Lower leg skin (tissue), 4 donors: ENCODE results near the gene GBF1. TPM values are rescaled to one million over a fixed set of nuclear protein-coding genes. Genes with fewer than 3 reads are reported as not detected.

ENCODE experiments used
- DNase-seq, 2 donors: peaks; one replicate each; pipeline ENCODE4 v3.0.0-alpha.2; 2019; ENCODE audit warnings: low spot score in 2 of 2
- H3K4me3 ChIP-seq: fragments of 200-600 bp; sonication (generic); 2 replicates; pipeline ENCODE4 v1.5.1; 2017; ENCODE audit warnings: mild to moderate bottlenecking, low read depth; ENCODE audit not compliant: poor library complexity, severe bottlenecking
- POLR2A ChIP-seq, 2 donors: fragments of 450-650 bp; IDR thresholded peaks; one replicate each; pipeline ENCODE4 v1.6.1; 2016 to 2017; ENCODE audit warnings: antibody characterized with exemption in 2 of 2, mild to moderate bottlenecking in 1 of 2, moderate library complexity in 1 of 2
- WGBS, 2 donors: methylation state at CpG; one replicate each; pipeline ENCODE4 v1.1.5; 2018; 5-methylcytosine and 5-hydroxymethylcytosine counted together
- intact Hi-C: fragments of 100-400 bp; cut with DNase I; formaldehyde crosslinking; loops from one replicate; pipeline ENCODE4 v1.15.0; 2023; ENCODE audit warnings: low total_unique reads
- total RNA-seq, 4 donors: library from RNA; depleted of rRNA; stranded (reverse); fragments of >200 nt; gene quantifications; one replicate each; pipeline ENCODE4 v1.1.0, GENCODE V29; 2016
- TF ChIP-seq, protein P1 (sequence below), 3 donors: fragments of 450-650 bp; IDR thresholded peaks; one replicate each; pipeline ENCODE4 v1.5.1; 2016; ENCODE audit warnings: antibody characterized with exemption in 3 of 3, mild to moderate bottlenecking in 3 of 3, moderate library complexity in 2 of 3

Gene GBF1
- total RNA-seq, 4 donors from 2014 or later, result 30.1 to 42.6 (median 39.1) TPM

- intact Hi-C loops, result no loop called here
- TF ChIP-seq, protein P1, sequence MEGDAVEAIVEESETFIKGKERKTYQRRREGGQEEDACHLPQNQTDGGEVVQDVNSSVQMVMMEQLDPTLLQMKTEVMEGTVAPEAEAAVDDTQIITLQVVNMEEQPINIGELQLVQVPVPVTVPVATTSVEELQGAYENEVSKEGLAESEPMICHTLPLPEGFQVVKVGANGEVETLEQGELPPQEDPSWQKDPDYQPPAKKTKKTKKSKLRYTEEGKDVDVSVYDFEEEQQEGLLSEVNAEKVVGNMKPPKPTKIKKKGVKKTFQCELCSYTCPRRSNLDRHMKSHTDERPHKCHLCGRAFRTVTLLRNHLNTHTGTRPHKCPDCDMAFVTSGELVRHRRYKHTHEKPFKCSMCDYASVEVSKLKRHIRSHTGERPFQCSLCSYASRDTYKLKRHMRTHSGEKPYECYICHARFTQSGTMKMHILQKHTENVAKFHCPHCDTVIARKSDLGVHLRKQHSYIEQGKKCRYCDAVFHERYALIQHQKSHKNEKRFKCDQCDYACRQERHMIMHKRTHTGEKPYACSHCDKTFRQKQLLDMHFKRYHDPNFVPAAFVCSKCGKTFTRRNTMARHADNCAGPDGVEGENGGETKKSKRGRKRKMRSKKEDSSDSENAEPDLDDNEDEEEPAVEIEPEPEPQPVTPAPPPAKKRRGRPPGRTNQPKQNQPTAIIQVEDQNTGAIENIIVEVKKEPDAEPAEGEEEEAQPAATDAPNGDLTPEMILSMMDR (IDR thresholded peaks at IDR 0.05), result no peak
- TF ChIP-seq POLR2A (IDR thresholded peaks at IDR 0.05), result no peak
- no peak for DNase-seq
- 95 to 96% methylated on average over 3 of the region's 3 CpGs for WGBS, 2 donors
- no peak overlapping the region for H3K4me3 ChIP-seq
Observed at GRCh38 chr10:102266670-102267069, 21.3 kb downstream of the GBF1 start.

DNA sequence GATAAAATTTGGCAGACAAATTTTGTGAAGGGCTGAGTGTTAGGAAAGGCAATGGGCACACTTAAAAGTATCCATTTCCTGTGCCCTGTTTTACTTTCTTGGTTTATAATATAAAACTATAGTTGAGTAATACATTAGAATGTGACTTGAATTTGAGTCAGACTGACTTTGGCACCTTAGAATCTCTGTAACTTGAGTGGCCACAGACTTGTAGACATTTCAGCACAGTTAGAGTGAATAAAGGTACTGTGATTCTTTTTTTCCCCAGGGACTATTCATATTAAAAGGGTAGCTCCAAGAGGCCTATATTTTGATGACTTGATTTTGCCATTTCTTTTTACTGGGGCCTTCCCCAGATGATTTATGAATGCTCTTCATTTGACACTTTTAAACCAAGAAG is 22.4 kb downstream of the GBF1 start:
- DNase-seq, result no peak
- intact Hi-C loops, result no loop called here
- H3K4me3 ChIP-seq, result no peak overlapping the region
- TF ChIP-seq, protein P1 (IDR thresholded peaks at IDR 0.05), result no peak
- TF ChIP-seq POLR2A (IDR thresholded peaks at IDR 0.05), result no peak

- DNase-seq, result no peak
- H3K4me3 ChIP-seq, result no peak overlapping the region
- intact Hi-C loops, result no loop called here
- TF ChIP-seq, protein P1 (IDR thresholded peaks at IDR 0.05), result no peak
- no peak for TF ChIP-seq POLR2A (IDR thresholded peaks at IDR 0.05)
Observed at GRCh38 chr10:102268375-102268888, 23.1 kb downstream of the GBF1 start.

DNA sequence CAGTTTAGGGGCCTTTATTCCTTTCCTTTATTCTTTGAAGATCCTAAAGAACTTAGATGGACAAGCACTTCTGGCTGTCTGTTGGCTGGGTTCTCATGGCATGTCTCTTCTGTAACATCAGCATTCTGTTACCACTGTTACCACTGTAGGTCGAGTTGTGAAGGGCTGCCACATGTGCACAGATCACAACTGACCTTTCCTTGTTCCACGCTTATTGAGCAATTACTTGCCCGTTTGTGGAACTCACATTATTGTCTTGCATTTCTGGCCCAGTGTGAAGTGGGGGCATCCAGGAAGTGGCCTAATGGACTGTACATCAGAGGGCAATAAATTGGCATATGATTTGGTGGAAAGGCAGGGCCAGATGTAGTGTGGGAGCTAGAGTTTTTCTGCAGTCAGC is 23.7 kb downstream of the GBF1 start:
- no peak for TF ChIP-seq POLR2A (IDR thresholded peaks at IDR 0.05)
- TF ChIP-seq, protein P1 (IDR thresholded peaks at IDR 0.05), result no peak
- no peak for DNase-seq
- H3K4me3 ChIP-seq, result no peak overlapping the region
- WGBS, 2 donors, result 39 to 41% methylated on average over 3 of the region's 3 CpGs
- intact Hi-C loops, result no loop called here

DNA sequence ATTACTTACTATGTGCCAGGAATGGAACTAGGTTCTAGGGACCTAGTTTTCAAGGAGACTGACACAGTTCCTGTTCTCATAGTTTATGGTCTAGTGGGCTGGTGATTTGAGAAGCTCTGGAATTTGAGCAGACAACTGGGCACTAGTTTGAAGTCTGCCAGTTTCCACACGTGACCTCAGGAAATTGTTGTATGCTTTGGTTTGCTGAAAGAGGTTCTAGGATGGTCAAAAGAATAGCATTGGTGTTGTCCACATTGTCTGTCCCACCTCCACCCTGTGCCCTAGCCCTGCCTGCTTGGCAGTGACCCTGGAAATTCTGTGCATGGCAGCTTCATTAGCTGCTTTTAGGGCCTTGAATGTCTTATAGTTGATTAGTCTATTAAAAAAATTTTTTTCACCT is 28.7 kb downstream of the GBF1 start:
- intact Hi-C loops, result no loop called here
- no peak overlapping the region for H3K4me3 ChIP-seq
- no peak for DNase-seq
- 75 to 87% methylated on average over 1 of the region's 1 CpG for WGBS, 2 donors
- TF ChIP-seq POLR2A (IDR thresholded peaks at IDR 0.05), result no peak
- TF ChIP-seq, protein P1 (IDR thresholded peaks at IDR 0.05), result no peak

GRCh38 chr10:102275343-102275742 is 30.0 kb downstream of the GBF1 start:
- no peak for DNase-seq
- TF ChIP-seq, protein P1 (IDR thresholded peaks at IDR 0.05), result no peak
- TF ChIP-seq POLR2A (IDR thresholded peaks at IDR 0.05), result no peak
- WGBS, 2 donors, result 95 to 97% methylated on average over 2 of the region's 2 CpGs
- intact Hi-C loops, result no loop called here
- H3K4me3 ChIP-seq, result no peak overlapping the region
